ENCODE measurements around the gene KCP. TPM values are rescaled to one million over a fixed set of nuclear protein-coding genes. Genes with fewer than 3 reads are reported as not detected.

Gene KCP
- total RNA-seq, 1 experiment from 2014 or later = 1.6 TPM

DNA sequence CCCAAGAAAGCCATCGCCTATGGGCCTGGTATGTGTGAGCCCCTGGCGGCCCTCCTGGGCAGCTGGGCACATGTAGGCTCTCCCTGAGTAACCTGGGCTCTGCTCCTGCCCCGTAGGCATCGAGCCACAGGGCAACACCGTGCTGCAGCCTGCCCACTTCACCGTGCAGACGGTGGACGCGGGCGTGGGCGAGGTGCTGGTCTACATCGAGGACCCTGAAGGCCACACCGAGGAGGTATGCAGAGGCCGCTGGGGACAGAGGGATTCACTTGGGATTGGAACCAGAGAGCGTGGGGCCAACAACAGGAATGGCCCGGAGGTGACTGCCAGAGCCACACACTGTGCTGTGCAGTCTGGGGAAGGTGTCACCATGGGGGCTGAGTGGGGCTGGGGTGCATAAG, 73.0 kb downstream of the KCP start:
- Histone ChIP-seq H3K27me3 (ENCODE audit: low read length) (no peaks in the 10 kb centered on the region), H3K4me2 (ENCODE audit: low read depth, low read length, poor library complexity, severe bottlenecking) (no peak overlapping the region), H3K27ac (ENCODE audit: low read length) (no peak overlapping the region), H3K9me2 (replicated peaks; ENCODE audit: insufficient read depth, low read length) (no peaks in the 10 kb centered on the region), H3K9me3 (ENCODE audit: low read length) (no peaks in the 10 kb centered on the region), H3K79me2 (ENCODE audit: low read length) (no peaks in the 10 kb centered on the region), H3K36me3 (ENCODE audit: insufficient read depth, low read length) (no peaks in the 10 kb centered on the region), H3K4me1 (ENCODE audit: low read length) (peaks cover 4% of the 10 kb centered on the region), H2AFZ (ENCODE audit: low read length) (no peak overlapping the region), H3K4me3 (ENCODE audit: low read length) (no peak overlapping the region), H4K20me1 (ENCODE audit: insufficient read depth, low read depth, low read length) (no peaks in the 10 kb centered on the region), H3K9ac (ENCODE audit: low read length) (no peak overlapping the region)
- no peak for DNase-seq

DNA sequence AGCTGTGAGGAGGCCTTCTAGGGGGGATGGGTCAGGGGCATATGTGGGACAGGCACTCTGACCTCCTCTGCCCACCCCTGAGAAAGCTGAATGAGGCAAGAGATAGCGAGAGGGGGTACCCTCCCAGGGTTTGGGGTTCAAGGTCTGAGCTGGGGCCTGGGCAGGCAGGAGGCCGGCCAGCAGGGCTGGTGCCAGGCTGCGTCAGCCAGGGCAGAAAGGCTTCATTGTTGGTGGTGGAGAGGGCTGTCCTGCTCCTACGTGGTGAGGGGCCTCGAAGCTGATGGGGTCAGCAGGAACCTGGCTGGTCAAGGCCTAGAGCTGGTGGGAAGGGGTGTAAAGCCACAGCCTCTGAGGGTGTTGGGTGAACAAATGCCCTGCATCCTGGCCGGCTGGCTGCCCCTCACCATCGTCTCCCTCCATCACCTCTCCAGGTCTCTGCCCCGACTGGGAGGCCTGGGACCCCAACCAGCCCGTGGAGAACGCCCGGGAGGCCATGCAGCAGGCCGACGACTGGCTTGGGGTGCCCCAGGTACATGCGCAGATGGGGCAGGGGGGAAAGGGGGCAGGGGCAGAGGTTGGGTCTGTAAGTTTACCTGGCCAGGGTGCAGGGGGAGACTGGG, 73.7 kb downstream of the KCP start:
- H3K9ac ChIP-seq (ENCODE audit: low read length) = no peak overlapping the region
- no peaks in the 10 kb centered on the region for H3K79me2 ChIP-seq (ENCODE audit: low read length)
- no peaks in the 10 kb centered on the region for H3K27me3 ChIP-seq (ENCODE audit: low read length)
- H2AFZ ChIP-seq (ENCODE audit: low read length) = no peak overlapping the region
- no peaks in the 10 kb centered on the region for H4K20me1 ChIP-seq (ENCODE audit: insufficient read depth, low read depth, low read length)
- H3K9me2 ChIP-seq (replicated peaks; ENCODE audit: insufficient read depth, low read length) = no peaks in the 10 kb centered on the region
- H3K36me3 ChIP-seq (ENCODE audit: insufficient read depth, low read length) = no peaks in the 10 kb centered on the region
- peaks cover 10% of the 10 kb centered on the region for H3K4me1 ChIP-seq (ENCODE audit: low read length)
- no peak overlapping the region for H3K4me3 ChIP-seq (ENCODE audit: low read length)
- no peak overlapping the region for H3K4me2 ChIP-seq (ENCODE audit: low read depth, low read length, poor library complexity, severe bottlenecking)
- no peaks in the 10 kb centered on the region for H3K9me3 ChIP-seq (ENCODE audit: low read length)
- H3K27ac ChIP-seq (ENCODE audit: low read length) = no peak overlapping the region
- no peak for DNase-seq

DNA sequence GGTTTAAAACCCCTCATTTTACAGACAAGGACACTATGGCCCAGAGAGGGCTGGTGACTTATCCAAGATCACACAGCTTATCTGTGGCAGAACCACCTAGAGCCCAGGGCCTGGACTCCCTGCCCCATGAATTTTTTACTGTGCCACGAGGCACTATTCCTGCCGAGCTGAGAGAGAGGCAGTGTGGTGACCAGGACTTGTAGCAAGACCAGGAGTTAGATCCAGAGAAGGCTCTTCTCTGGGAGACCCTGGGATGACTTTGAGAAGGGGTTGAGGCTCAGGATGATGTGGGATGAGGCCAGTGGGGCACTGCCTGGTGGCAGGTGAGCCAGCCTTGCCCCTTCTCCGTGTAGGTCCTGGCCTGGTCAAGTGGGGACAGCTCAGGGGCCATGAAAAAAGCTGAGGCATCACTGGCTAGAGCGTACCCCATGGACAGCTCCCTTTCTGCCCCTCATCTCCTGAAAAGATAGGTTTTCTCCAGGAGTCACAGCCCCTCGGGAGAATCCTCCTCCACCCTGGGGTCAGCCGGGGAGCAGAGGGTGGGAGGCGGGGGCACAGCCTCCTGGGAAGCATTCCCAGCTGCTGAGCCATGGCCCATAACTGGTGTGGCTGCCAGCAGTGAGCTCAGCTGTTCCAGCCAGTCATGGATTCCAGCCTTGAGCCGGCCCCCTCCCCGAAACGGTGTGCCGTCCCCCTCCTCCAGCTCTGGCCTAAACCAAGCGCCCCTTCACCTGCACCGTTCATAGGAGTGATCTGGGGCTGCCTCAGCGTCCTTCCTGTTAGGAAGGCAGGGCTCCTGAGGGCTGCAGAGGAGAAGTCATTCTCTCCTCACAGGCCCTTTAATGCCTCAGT, 74.5 kb downstream of the KCP start:
- Histone ChIP-seq H3K9me3 (ENCODE audit: low read length) (no peaks in the 10 kb centered on the region), H3K4me3 (ENCODE audit: low read length) (no peak overlapping the region), H3K27me3 (ENCODE audit: low read length) (no peaks in the 10 kb centered on the region), H3K79me2 (ENCODE audit: low read length) (no peaks in the 10 kb centered on the region), H3K9ac (ENCODE audit: low read length) (no peak overlapping the region), H3K27ac (ENCODE audit: low read length) (no peak overlapping the region), H3K4me2 (ENCODE audit: low read depth, low read length, poor library complexity, severe bottlenecking) (no peak overlapping the region), H3K4me1 (ENCODE audit: low read length) (peaks cover 15% of the 10 kb centered on the region), H3K9me2 (replicated peaks; ENCODE audit: insufficient read depth, low read length) (no peaks in the 10 kb centered on the region), H2AFZ (ENCODE audit: low read length) (no peak overlapping the region), H3K36me3 (ENCODE audit: insufficient read depth, low read length) (no peaks in the 10 kb centered on the region), H4K20me1 (ENCODE audit: insufficient read depth, low read depth, low read length) (no peaks in the 10 kb centered on the region)
- DNase-seq = no peak

DNA sequence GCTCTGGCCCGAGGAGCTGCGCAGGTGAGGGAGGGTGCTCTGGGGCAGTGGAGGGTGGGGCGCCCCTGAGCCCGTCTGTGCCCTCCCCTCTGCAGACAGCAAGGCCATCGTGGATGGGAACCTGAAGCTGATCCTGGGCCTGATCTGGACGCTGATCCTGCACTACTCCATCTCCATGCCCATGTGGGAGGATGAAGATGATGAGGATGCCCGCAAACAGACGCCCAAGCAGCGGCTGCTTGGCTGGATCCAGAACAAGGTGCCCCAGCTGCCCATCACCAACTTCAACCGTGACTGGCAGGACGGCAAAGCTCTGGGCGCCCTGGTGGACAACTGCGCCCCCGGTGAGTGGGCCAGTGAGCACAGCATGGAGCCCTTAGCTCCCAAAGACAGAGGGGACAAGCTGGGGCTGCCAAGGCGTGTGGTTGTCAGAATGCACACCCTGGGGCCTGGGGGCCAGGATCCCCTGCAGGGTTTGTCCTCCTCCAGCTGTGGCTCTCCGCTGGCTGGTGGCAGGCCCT, 75.2 kb downstream of the KCP start:
- H3K27me3 ChIP-seq (ENCODE audit: low read length) = no peaks in the 10 kb centered on the region
- H2AFZ ChIP-seq (ENCODE audit: low read length) = no peak overlapping the region
- no peak overlapping the region for H3K4me2 ChIP-seq (ENCODE audit: low read depth, low read length, poor library complexity, severe bottlenecking)
- H3K9me2 ChIP-seq (replicated peaks; ENCODE audit: insufficient read depth, low read length) = no peaks in the 10 kb centered on the region
- H3K27ac ChIP-seq (ENCODE audit: low read length) = no peak overlapping the region
- peaks cover 15% of the 10 kb centered on the region for H3K4me1 ChIP-seq (ENCODE audit: low read length)
- no peak overlapping the region for H3K4me3 ChIP-seq (ENCODE audit: low read length)
- H3K79me2 ChIP-seq (ENCODE audit: low read length) = no peaks in the 10 kb centered on the region
- H3K9ac ChIP-seq (ENCODE audit: low read length) = no peak overlapping the region
- no peaks in the 10 kb centered on the region for H3K36me3 ChIP-seq (ENCODE audit: insufficient read depth, low read length)
- H4K20me1 ChIP-seq (ENCODE audit: insufficient read depth, low read depth, low read length) = no peaks in the 10 kb centered on the region
- no peaks in the 10 kb centered on the region for H3K9me3 ChIP-seq (ENCODE audit: low read length)
- DNase-seq = no peak

DNA sequence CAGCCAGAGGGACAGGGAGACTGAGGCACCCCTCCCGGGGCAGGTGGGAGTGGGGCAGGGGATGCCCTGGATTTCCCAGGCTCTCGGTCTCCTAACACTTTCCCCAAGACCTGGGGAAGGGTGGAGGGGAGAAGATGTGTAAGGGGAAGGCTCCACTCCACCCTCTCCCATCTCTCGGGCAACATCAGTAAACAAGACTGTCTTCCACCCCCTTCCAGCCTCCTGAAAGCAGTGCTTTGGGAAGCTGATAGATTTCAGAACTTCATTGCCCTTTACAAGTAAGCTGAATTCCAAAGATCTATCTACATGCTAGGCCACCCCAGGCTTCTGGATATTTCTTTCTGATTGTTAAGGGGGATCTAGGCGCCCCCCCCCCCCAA, 76.6 kb downstream of the KCP start:
- Histone ChIP-seq H4K20me1 (ENCODE audit: insufficient read depth, low read depth, low read length) (no peaks in the 10 kb centered on the region), H3K4me3 (ENCODE audit: low read length) (no peak overlapping the region), H3K4me1 (ENCODE audit: low read length) (peaks cover 15% of the 10 kb centered on the region), H3K9me2 (replicated peaks; ENCODE audit: insufficient read depth, low read length) (no peaks in the 10 kb centered on the region), H3K27ac (ENCODE audit: low read length) (no peak overlapping the region), H3K36me3 (ENCODE audit: insufficient read depth, low read length) (no peaks in the 10 kb centered on the region), H3K79me2 (ENCODE audit: low read length) (no peaks in the 10 kb centered on the region), H2AFZ (ENCODE audit: low read length) (no peak overlapping the region), H3K4me2 (ENCODE audit: low read depth, low read length, poor library complexity, severe bottlenecking) (no peak overlapping the region), H3K9ac (ENCODE audit: low read length) (no peak overlapping the region), H3K9me3 (ENCODE audit: low read length) (no peaks in the 10 kb centered on the region), H3K27me3 (ENCODE audit: low read length) (no peaks in the 10 kb centered on the region)
- DNase-seq = no peak

DNA sequence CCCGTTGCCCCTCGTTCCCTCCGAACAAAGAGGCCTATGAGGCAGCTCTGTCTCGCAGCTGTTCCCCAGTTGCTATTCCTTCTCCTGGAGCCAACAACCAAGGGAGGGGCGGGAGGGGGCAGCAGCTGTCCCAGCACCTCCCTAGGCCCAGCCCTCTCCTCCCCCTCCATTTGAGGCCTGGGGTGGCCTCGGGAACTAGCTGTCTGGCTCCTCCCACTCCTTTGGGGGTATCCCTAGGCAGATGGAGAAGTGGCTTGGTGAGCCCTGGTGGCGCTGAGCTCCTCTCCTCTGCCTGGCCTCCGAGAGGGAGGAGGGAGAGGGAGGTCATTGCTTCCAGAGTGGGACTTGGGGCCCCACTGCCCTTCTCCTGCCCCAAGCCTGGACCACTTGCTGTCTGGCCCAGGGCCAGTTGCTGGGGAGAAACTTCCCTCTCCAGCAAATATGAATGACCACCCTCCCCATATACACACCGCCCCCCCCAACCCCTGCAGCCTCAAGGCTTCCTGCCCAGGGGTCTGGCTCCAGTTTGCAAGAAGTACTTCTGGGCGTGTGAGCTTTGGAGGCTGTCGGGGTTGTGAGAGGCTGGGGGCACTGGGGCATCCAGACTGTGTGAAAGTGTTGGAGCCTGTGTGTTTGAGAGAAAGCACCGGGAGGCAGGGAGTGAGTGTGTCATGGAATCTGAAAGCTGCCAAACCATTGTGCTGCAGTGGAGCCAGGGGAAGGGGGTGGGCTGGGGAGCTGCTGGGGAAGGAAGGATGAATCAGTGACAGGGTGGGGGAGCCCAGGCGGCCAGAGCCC, 77.2 kb downstream of the KCP start:
- Histone ChIP-seq H3K79me2 (ENCODE audit: low read length) (no peaks in the 10 kb centered on the region), H4K20me1 (ENCODE audit: insufficient read depth, low read depth, low read length) (no peaks in the 10 kb centered on the region), H3K9me3 (ENCODE audit: low read length) (no peaks in the 10 kb centered on the region), H3K9me2 (replicated peaks; ENCODE audit: insufficient read depth, low read length) (no peaks in the 10 kb centered on the region), H3K9ac (ENCODE audit: low read length) (no peak overlapping the region), H3K4me1 (ENCODE audit: low read length) (peaks cover 15% of the 10 kb centered on the region), H3K4me3 (ENCODE audit: low read length) (no peak overlapping the region), H2AFZ (ENCODE audit: low read length) (no peak overlapping the region), H3K36me3 (ENCODE audit: insufficient read depth, low read length) (no peaks in the 10 kb centered on the region), H3K27ac (ENCODE audit: low read length) (no peak overlapping the region), H3K4me2 (ENCODE audit: low read depth, low read length, poor library complexity, severe bottlenecking) (no peak overlapping the region), H3K27me3 (ENCODE audit: low read length) (no peaks in the 10 kb centered on the region)
- no peak for DNase-seq

DNA sequence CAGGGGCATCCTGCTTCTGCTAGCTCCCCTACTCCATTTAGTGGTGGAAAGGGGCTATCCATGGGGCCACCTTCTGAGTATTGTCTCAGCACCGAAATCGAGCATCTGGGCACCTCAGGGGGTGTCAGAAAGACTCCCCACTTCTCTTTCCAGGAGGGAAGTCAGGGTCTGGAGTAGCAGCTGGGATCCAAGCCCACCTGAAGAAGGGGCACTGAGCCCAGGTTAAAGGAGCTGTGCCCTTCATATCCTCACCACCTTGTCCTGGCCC, 77.7 kb downstream of the KCP start:
- Histone ChIP-seq H3K4me2 (ENCODE audit: low read depth, low read length, poor library complexity, severe bottlenecking) (no peak overlapping the region), H3K27me3 (ENCODE audit: low read length) (no peaks in the 10 kb centered on the region), H3K9me2 (replicated peaks; ENCODE audit: insufficient read depth, low read length) (no peaks in the 10 kb centered on the region), H2AFZ (ENCODE audit: low read length) (no peak overlapping the region; the same call in 1 of the 2 replicates), H3K4me3 (ENCODE audit: low read length) (no peak overlapping the region), H3K4me1 (ENCODE audit: low read length) (peaks cover 15% of the 10 kb centered on the region), H3K9me3 (ENCODE audit: low read length) (no peaks in the 10 kb centered on the region), H3K36me3 (ENCODE audit: insufficient read depth, low read length) (no peaks in the 10 kb centered on the region), H4K20me1 (ENCODE audit: insufficient read depth, low read depth, low read length) (no peaks in the 10 kb centered on the region), H3K27ac (ENCODE audit: low read length) (no peak overlapping the region), H3K9ac (ENCODE audit: low read length) (no peak overlapping the region), H3K79me2 (ENCODE audit: low read length) (no peaks in the 10 kb centered on the region)
- no peak for DNase-seq
